ENCODE data around the gene TSPAN9.

The TSPAN9 gene

GRCh38 chr12:3099146-3099545, 22.0 kb downstream of the TSPAN9 start:
- DNase-seq (ENCODE audit: low spot score): no peak

- DNase-seq (ENCODE audit: low spot score): no peak
Observed at GRCh38 chr12:3101309-3102024, 24.3 kb downstream of the TSPAN9 start.

GRCh38 chr12:3102771-3103410, 25.7 kb downstream of the TSPAN9 start:
- DNase-seq (ENCODE audit: low spot score): no peak

GRCh38 chr12:3103806-3104205, 26.6 kb downstream of the TSPAN9 start:
- DNase-seq (ENCODE audit: low spot score): no peak

- no peak for DNase-seq (ENCODE audit: low spot score)
Observed at GRCh38 chr12:3105690-3106479, 28.7 kb downstream of the TSPAN9 start.

- no peak for DNase-seq (ENCODE audit: low spot score)
Observed at GRCh38 chr12:3106579-3106978, 29.4 kb downstream of the TSPAN9 start.

- DNase-seq (ENCODE audit: low spot score): no peak
Observed at GRCh38 chr12:3107071-3107583, 29.9 kb downstream of the TSPAN9 start.

GRCh38 chr12:3107954-3108353, 30.8 kb downstream of the TSPAN9 start:
- no peak for DNase-seq (ENCODE audit: low spot score)

GRCh38 chr12:3110578-3110977, 33.4 kb downstream of the TSPAN9 start:
- no peak for DNase-seq (ENCODE audit: low spot score)

- no peak for DNase-seq (ENCODE audit: low spot score)
Observed at GRCh38 chr12:3113671-3114325, 36.6 kb downstream of the TSPAN9 start.

GRCh38 chr12:3114671-3115070, 37.5 kb downstream of the TSPAN9 start:
- no peak for DNase-seq (ENCODE audit: low spot score)

- no peak for DNase-seq (ENCODE audit: low spot score)
Observed at GRCh38 chr12:3115078-3115477, 37.9 kb downstream of the TSPAN9 start.

GRCh38 chr12:3116106-3116844, 39.1 kb downstream of the TSPAN9 start:
- no peak for DNase-seq (ENCODE audit: low spot score)

- DNase-seq (ENCODE audit: low spot score): no peak
Observed at GRCh38 chr12:3117144-3117581, 40.0 kb downstream of the TSPAN9 start.

- no peak for DNase-seq (ENCODE audit: low spot score)
Observed at GRCh38 chr12:3117591-3118015, 40.4 kb downstream of the TSPAN9 start.

GRCh38 chr12:3119192-3119755, 42.1 kb downstream of the TSPAN9 start:
- DNase-seq (ENCODE audit: low spot score): no peak

GRCh38 chr12:3119756-3120601, 42.8 kb downstream of the TSPAN9 start:
- DNase-seq (ENCODE audit: low spot score): no peak

GRCh38 chr12:3120701-3121100, 43.5 kb downstream of the TSPAN9 start:
- no peak for DNase-seq (ENCODE audit: low spot score)

- DNase-seq (ENCODE audit: low spot score): no peak
Observed at GRCh38 chr12:3122841-3123678, 45.9 kb downstream of the TSPAN9 start.
